Sigmoid colon (tissue), 7 donors: Measurements from ENCODE around the gene BNIPL. TPM values are rescaled to one million over a fixed set of nuclear protein-coding genes. Genes with fewer than 3 reads are reported as not detected.

ENCODE experiments used
- DNase-seq: peaks from one replicate; pipeline ENCODE4 v3.0.0-alpha.2; 2019
- H3K27ac ChIP-seq, 4 donors: fragments of 200-600 bp; sonication (generic); one replicate each; pipeline ENCODE4 v1.5.1; 2016 to 2019; ENCODE audit warnings: mild to moderate bottlenecking in 1 of 4
- H3K27me3 ChIP-seq, 3 donors: fragments of 200-600 bp; sonication (generic); one replicate each; pipeline ENCODE4 v1.5.1; 2019; ENCODE audit warnings: mild to moderate bottlenecking in 1 of 3
- H3K36me3 ChIP-seq, 4 donors: fragments of 200-600 bp; sonication (generic); one replicate each; pipeline ENCODE4 v1.5.1; 2016 to 2019
- H3K4me1 ChIP-seq, 4 donors: fragments of 200-600 bp; sonication (generic); one replicate each; pipeline ENCODE4 v1.5.1; 2017 to 2019
- H3K4me3 ChIP-seq, 4 donors: fragments of 200-600 bp; sonication (generic); one replicate each; pipeline ENCODE4 v1.5.1; 2017 to 2019; ENCODE audit warnings: mild to moderate bottlenecking in 2 of 4, moderate library complexity in 1 of 4
- H3K9me3 ChIP-seq, 4 donors: fragments of 200-600 bp in 3 of 4; sonication (generic) in 3 of 4; one replicate each; pipeline versions ENCODE4 v1.5.1 to v1.6.1; 2013 to 2019
- CTCF ChIP-seq, 4 experiments: fragments of 450-650 bp in 3 of 4; fragments of 200-600 bp in 1 of 4; IDR thresholded peaks; one replicate each; pipeline ENCODE4 v1.5.1; 2016 to 2019; ENCODE audit warnings: antibody characterized with exemption in 4 of 4, mild to moderate bottlenecking in 3 of 4, moderate library complexity in 2 of 4
- EP300 ChIP-seq, 4 donors: sonication (generic); formaldehyde crosslinking; IDR thresholded peaks; one replicate each; pipeline ENCODE4 v1.6.1; 2017; ENCODE audit warnings: antibody characterized with exemption in 4 of 4
- POLR2A ChIP-seq, 2 donors: fragments of 450-650 bp; IDR thresholded peaks; one replicate each; pipeline ENCODE4 v1.6.1; 2016; ENCODE audit warnings: antibody characterized with exemption in 2 of 2, mild to moderate bottlenecking in 2 of 2, moderate library complexity in 2 of 2
- POLR2AphosphoS5 ChIP-seq, 4 donors: sonication (generic); formaldehyde crosslinking; IDR thresholded peaks; one replicate each; pipeline ENCODE4 v1.6.1; 2017; ENCODE audit warnings: antibody characterized with exemption in 4 of 4
- WGBS, 2 donors: extraction: QIAGEN DNeasy Blood & Tissue Kit; methylation state at CpG; one replicate each; pipeline ENCODE4 v1.1.7; 2013; 5-methylcytosine and 5-hydroxymethylcytosine counted together
- intact Hi-C: fragments of 100-400 bp; cut with DNase I; formaldehyde crosslinking; loops from one replicate; pipeline ENCODE4 v1.15.1; 2023
- polyA plus RNA-seq, 3 donors: library from polyadenylated mRNA; stranded (reverse); fragments of 200-250 nt; gene quantifications; one replicate each; pipeline ENCODE4 v1.2.3, GENCODE V29; 2013
- total RNA-seq, 4 donors: library from RNA; depleted of rRNA; stranded (reverse); fragments of >200 nt; gene quantifications; one replicate each; pipeline ENCODE4 v1.1.0, GENCODE V29; 2016
- donor health status: healthy with polysubstance abuse.
- donor health status: Bipolar disorder and iron deficiency.
- donor health status: healthy.

The BNIPL gene
- total and polyA plus RNA-seq, 7 donors, result 0.28 to 0.47 (median 0.36) TPM; not detected in 4

DNA sequence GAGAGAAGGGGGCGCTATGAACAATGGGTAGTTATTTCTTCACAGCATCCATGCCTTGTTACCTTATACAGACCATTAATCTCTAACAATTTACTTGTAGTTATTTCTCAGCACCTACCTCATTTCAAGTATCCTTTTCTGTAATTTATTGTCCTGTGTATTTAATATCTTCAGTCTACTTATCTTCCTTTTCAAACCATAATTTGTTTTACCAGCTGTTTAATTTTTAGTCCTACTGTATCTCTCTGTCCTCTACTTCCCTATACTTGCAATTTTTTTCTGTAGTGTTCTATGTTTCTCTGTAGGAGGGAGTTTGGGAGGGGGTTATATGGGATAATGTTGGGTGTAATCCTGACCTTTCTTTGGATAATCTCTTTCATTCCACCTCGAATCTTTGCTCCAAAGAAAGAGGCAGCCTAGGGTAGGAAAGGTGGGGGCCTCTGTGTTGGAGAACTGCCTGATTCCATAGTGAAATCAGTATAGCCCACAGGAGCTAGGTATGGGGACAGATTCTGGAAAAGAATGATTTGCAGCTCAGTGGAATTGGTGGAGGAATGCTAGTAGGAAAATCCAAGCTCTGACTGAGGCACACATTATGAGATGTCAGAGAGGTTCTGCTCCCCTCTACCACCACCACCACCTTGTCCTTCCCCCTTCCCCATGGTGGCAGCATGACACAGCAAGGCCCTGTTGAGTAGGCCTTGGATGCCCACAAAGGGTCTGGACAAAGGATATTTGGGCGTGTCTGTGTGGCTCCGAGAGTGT lies 24.5 kb downstream of the BNIPL start:
- intact Hi-C loops, result no loop called here
- Histone ChIP-seq H3K9me3 (no peaks in the 10 kb centered on the region), H3K27ac (peak overlapping the region; percentile 90 to 97 (median 92)), H3K27me3 (no peaks in the 10 kb centered on the region), H3K4me3 (peak overlapping the region; percentile 75 to 98 (median 84)), H3K4me1 (peaks cover 0 to 46% (median 33%) of the 10 kb centered on the region in 4 donors), H3K36me3 (peaks cover 0 to 3% (median 0%) of the 10 kb centered on the region in 4 donors)
- no peak for TF ChIP-seq POLR2A (IDR thresholded peaks at IDR 0.05)
- no peak for TF ChIP-seq POLR2AphosphoS5 (IDR thresholded peaks at IDR 0.05)
- no peak for TF ChIP-seq CTCF (IDR thresholded peaks at IDR 0.05)
- WGBS, 2 donors, result 65 to 76% methylated on average over 4 of the region's 4 CpGs
- peak; percentile 52 for DNase-seq

DNA sequence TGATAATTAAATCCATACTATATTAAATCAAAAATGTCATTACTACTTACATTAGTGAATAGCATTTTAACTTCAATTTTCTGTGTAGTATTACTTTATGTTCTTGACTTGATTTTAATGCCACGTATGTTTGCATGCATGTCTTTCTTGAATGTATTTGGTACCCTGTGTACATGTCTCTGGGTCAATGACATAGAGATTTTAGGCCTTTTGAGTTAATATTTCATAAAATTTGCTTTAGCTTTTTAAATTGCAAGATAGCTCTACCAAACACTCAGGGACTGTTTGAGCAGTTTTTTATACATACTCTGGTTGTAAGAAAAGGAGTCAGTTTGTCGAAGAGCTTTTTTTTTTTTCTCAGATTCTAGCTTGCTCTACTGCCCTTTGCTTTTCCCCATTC lies 25.3 kb downstream of the BNIPL start:
- intact Hi-C loops, result no loop called here
- no peaks in the 10 kb centered on the region for H3K36me3 ChIP-seq
- no peak overlapping the region for H3K4me3 ChIP-seq
- H3K9me3 ChIP-seq, result no peaks in the 10 kb centered on the region
- DNase-seq, result no peak
- H3K4me1 ChIP-seq, result peaks cover 0 to 37% (median 25%) of the 10 kb centered on the region in 4 donors
- WGBS, 2 donors, result 84 to 92% methylated on average over 2 of the region's 2 CpGs
- peak overlapping the region in 1 of 4 donors; percentile 97 for H3K27ac ChIP-seq
- H3K27me3 ChIP-seq, result no peaks in the 10 kb centered on the region
- no peak for TF ChIP-seq CTCF (IDR thresholded peaks at IDR 0.05)
- no peak for TF ChIP-seq EP300 (IDR thresholded peaks at IDR 0.05)
- TF ChIP-seq POLR2A (IDR thresholded peaks at IDR 0.05), result no peak
- TF ChIP-seq POLR2AphosphoS5 (IDR thresholded peaks at IDR 0.05), result no peak

- intact Hi-C loops, result no loop called here
- H3K27ac ChIP-seq, result peak overlapping the region in 1 of 4 donors; percentile 41
- H3K4me1 ChIP-seq, result peaks cover 0 to 26% (median 14%) of the 10 kb centered on the region in 4 donors
- DNase-seq, result peak; percentile 11
- 79 to 88% methylated on average over 3 of the region's 3 CpGs for WGBS, 2 donors
- H3K4me3 ChIP-seq, result no peak overlapping the region
- no peak for TF ChIP-seq POLR2A (IDR thresholded peaks at IDR 0.05)
- no peak for TF ChIP-seq POLR2AphosphoS5 (IDR thresholded peaks at IDR 0.05)
- no peak for TF ChIP-seq CTCF (IDR thresholded peaks at IDR 0.05)
- no peak for TF ChIP-seq EP300 (IDR thresholded peaks at IDR 0.05)
- H3K36me3 ChIP-seq, result no peaks in the 10 kb centered on the region
- H3K27me3 ChIP-seq, result no peaks in the 10 kb centered on the region
- no peaks in the 10 kb centered on the region for H3K9me3 ChIP-seq
Measured at GRCh38 chr1:151062741-151063371, 26.5 kb downstream of the BNIPL start.

GRCh38 chr1:151065089-151065645 lies 28.8 kb downstream of the BNIPL start:
- H3K27me3 ChIP-seq, result no peaks in the 10 kb centered on the region
- no peak overlapping the region for H3K27ac ChIP-seq
- H3K4me3 ChIP-seq, result no peak overlapping the region
- no peaks in the 10 kb centered on the region for H3K9me3 ChIP-seq
- TF ChIP-seq EP300 (IDR thresholded peaks at IDR 0.05) (no peak), POLR2A (IDR thresholded peaks at IDR 0.05) (no peak), POLR2AphosphoS5 (IDR thresholded peaks at IDR 0.05) (no peak), CTCF (IDR thresholded peaks at IDR 0.05) (no peak)
- intact Hi-C loops, result no loop called here
- DNase-seq, result no peak
- H3K36me3 ChIP-seq, result no peaks in the 10 kb centered on the region
- H3K4me1 ChIP-seq, result peaks cover 0 to 22% (median 12%) of the 10 kb centered on the region in 4 donors
